CD4-positive, alpha-beta T cell treated with Interleukin-2 at 100 ng/mL for 4 hours (primary cell): ENCODE measurements around the gene NUP43.
"Not testable (repeated sequence)": the region's sequence is repeated elsewhere in the genome, so short reads cannot be mapped to it uniquely, and the experiment has no call there.

Experiments used
- DNase-seq: peaks from one replicate; pipeline ENCODE4 v3.0.0-alpha.2; 2020; ENCODE audit warnings: low spot score

Gene NUP43

GRCh38 chr6:149746147-149746946, at the start of gene NUP43:
Gene NUP43 (minus strand): TSS chr6:149746529. CDS start chr6:149746495, 34 bp downstream.
- peak; percentile 97 for DNase-seq

- DNase-seq, result no peak
These were observed 37.2 kb upstream of the NUP43 start for GRCh38 chr6:149783551-149783950.

- DNase-seq, result no peak
These were observed 36.0 kb upstream of the NUP43 start for GRCh38 chr6:149782337-149782736.

GRCh38 chr6:149781715-149782114, 35.4 kb upstream of the NUP43 start:
- no peak for DNase-seq

- DNase-seq, result no peak
These were observed 33.3 kb upstream of the NUP43 start for GRCh38 chr6:149779644-149779963.

- no peak for DNase-seq
These were observed 31.3 kb upstream of the NUP43 start for GRCh38 chr6:149777624-149778023.

GRCh38 chr6:149771925-149772324, 25.6 kb upstream of the NUP43 start:
- DNase-seq, result no peak

- no peak for DNase-seq
These were observed 24.9 kb upstream of the NUP43 start for GRCh38 chr6:149771185-149771584.

GRCh38 chr6:149769676-149770075, 23.3 kb upstream of the NUP43 start:
- no peak for DNase-seq

GRCh38 chr6:149766156-149766769, 19.9 kb upstream of the NUP43 start:
- no peak for DNase-seq

- no peak for DNase-seq
These were observed 17.5 kb upstream of the NUP43 start for GRCh38 chr6:149763866-149764265.

GRCh38 chr6:149761438-149761837, 15.1 kb upstream of the NUP43 start:
- DNase-seq, result no peak

GRCh38 chr6:149756261-149756636, 9.9 kb upstream of the NUP43 start:
- DNase-seq, result no peak

GRCh38 chr6:149755300-149756260, 9.3 kb upstream of the NUP43 start:
- no peak for DNase-seq

GRCh38 chr6:149754548-149754947, 8.2 kb upstream of the NUP43 start:
- DNase-seq, result no peak

GRCh38 chr6:149753374-149753637, 7.0 kb upstream of the NUP43 start:
- not testable (repeated sequence) for DNase-seq

- no peak for DNase-seq
These were observed 6.5 kb upstream of the NUP43 start for GRCh38 chr6:149752600-149753373.

GRCh38 chr6:149751920-149752319, 5.6 kb upstream of the NUP43 start:
- DNase-seq, result not testable (repeated sequence)

- DNase-seq, result no peak
These were observed 4.9 kb upstream of the NUP43 start for GRCh38 chr6:149751239-149751638.

- DNase-seq, result peak; percentile 37
These were observed 3.8 kb upstream of the NUP43 start for GRCh38 chr6:149750136-149750609.

GRCh38 chr6:149749594-149750135, 3.3 kb upstream of the NUP43 start, which contains the start of gene PCMT1:
Gene PCMT1 (plus strand): TSS chr6:149749741. CDS start chr6:149749902, 161 bp downstream.
- DNase-seq, result peak; percentile 91
